Stimulated activated CD8-positive, alpha-beta memory T cell treated with anti-CD3 and anti-CD28 coated beads, Interleukin-7, amount 100 ng/mL, for 1 hour (primary cell): ENCODE results near the gene TRPM6.
"Not testable (repeated sequence)": the region's sequence is repeated elsewhere in the genome, so short reads cannot be mapped to it uniquely, and the experiment has no call there.

Experiments
- DNase-seq, 2 donors: peaks; one replicate each; pipeline ENCODE4 v3.0.0-alpha.2; 2020; ENCODE audit warnings: low read depth in 2 of 2

The TRPM6 gene, protein sequence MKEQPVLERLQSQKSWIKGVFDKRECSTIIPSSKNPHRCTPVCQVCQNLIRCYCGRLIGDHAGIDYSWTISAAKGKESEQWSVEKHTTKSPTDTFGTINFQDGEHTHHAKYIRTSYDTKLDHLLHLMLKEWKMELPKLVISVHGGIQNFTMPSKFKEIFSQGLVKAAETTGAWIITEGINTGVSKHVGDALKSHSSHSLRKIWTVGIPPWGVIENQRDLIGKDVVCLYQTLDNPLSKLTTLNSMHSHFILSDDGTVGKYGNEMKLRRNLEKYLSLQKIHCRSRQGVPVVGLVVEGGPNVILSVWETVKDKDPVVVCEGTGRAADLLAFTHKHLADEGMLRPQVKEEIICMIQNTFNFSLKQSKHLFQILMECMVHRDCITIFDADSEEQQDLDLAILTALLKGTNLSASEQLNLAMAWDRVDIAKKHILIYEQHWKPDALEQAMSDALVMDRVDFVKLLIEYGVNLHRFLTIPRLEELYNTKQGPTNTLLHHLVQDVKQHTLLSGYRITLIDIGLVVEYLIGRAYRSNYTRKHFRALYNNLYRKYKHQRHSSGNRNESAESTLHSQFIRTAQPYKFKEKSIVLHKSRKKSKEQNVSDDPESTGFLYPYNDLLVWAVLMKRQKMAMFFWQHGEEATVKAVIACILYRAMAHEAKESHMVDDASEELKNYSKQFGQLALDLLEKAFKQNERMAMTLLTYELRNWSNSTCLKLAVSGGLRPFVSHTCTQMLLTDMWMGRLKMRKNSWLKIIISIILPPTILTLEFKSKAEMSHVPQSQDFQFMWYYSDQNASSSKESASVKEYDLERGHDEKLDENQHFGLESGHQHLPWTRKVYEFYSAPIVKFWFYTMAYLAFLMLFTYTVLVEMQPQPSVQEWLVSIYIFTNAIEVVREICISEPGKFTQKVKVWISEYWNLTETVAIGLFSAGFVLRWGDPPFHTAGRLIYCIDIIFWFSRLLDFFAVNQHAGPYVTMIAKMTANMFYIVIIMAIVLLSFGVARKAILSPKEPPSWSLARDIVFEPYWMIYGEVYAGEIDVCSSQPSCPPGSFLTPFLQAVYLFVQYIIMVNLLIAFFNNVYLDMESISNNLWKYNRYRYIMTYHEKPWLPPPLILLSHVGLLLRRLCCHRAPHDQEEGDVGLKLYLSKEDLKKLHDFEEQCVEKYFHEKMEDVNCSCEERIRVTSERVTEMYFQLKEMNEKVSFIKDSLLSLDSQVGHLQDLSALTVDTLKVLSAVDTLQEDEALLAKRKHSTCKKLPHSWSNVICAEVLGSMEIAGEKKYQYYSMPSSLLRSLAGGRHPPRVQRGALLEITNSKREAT (N-terminal part only)

GRCh38 chr9:74887041-74887980 lies at the start of gene TRPM6:
TSS of gene TRPM6 (minus strand) at chr9:74887921. CDS start at chr9:74887856, 65 bp downstream.
- DNase-seq, result peak in 1 of 2 donors; percentile 2

DNA sequence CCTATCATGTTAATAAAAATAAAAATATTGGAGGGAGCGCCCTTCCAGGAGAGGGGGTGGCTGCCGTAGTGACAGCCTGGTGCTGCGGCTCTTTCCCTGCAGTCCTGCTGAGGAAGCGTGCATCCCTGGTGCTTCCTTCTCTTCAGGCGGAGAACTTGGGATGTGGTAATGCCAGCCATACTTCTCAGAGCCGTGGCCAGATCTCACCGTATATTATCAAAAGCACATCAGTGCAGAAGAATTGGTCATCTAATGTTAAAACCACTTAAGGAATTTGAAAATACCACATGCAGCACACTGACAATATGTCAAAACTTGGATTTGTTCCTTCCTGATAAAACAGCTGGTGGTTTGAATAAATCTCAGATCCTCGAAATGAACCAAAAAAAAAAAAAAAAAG lies 47.3 kb upstream of the TRPM6 start:
- no peak for DNase-seq

- no peak for DNase-seq
Observed at GRCh38 chr9:74921737-74922136, 34.0 kb upstream of the TRPM6 start.

GRCh38 chr9:74920944-74921626 lies 33.4 kb upstream of the TRPM6 start:
- DNase-seq, result no peak

- no peak for DNase-seq
Observed at GRCh38 chr9:74910036-74910435, 22.3 kb upstream of the TRPM6 start.

DNA sequence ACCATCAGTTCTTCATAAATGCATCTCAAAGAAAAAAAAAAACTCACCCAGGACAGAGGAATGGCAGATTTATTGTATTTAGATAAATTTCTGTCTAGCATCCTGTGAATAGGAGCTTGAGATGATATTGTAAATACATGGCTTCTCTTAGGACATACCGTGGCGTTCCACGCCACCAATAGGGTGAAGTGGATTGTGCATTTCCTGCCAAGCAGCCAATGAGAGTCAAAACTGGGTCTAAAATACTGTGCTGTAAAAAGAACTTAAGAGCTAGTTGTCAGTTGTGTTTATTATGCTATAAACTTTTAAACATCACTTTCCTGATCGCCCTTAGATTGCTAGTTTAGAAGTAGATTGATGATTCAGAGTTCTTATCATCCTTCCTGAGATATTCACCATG lies 20.9 kb upstream of the TRPM6 start:
- no peak for DNase-seq

GRCh38 chr9:74907085-74907484 lies 19.4 kb upstream of the TRPM6 start:
- DNase-seq, result no peak

GRCh38 chr9:74901001-74901400 lies 13.3 kb upstream of the TRPM6 start:
- no peak for DNase-seq

GRCh38 chr9:74888449-74888848 lies 728 bp upstream of the TRPM6 start:
- DNase-seq, result not testable (repeated sequence)

DNA sequence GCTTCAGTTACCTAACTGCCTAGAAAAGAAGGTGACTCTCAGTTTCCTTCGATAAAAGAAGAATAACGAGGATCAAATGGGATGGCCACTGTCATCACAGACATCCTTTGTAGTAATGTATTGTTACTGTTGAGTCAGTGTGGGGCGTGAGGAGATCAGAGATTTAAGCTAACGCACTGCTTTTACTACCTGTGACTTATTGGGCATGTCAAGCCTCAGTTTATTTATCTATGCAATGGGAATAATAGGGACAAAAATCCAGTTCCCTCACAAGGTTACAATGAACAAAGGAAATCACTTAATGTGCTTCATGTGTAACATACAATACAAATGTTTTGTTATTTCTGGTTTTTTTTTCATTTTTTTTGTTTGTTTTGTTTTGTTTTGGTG lies 255 bp upstream of the TRPM6 start:
- DNase-seq, result no peak

DNA sequence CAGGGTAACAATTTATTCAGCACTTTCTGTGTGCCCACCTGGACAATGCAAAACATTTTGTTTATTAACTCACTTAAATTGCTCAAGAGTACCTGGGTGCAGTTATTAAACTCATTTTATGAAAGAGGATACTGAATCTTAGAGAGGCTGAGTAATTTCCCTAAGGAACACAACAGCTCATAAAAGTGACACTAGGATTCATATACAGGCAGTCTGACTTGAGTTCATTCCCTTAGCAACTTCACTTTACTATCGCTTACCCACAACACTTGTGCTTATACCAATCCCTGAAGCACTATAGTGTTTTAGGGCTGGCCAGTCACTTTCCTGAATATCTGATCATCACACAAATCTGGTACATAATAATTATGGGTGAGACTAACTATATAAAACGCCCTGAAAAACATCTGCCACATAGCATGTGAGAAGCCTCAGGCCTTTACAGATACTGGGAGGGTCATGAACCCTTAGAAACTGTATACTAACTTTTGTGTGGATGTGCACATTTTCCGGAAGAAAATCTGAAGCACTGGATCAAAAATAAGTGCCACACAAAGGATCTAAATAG lies 11.3 kb downstream of the TRPM6 start:
- DNase-seq, result no peak

DNA sequence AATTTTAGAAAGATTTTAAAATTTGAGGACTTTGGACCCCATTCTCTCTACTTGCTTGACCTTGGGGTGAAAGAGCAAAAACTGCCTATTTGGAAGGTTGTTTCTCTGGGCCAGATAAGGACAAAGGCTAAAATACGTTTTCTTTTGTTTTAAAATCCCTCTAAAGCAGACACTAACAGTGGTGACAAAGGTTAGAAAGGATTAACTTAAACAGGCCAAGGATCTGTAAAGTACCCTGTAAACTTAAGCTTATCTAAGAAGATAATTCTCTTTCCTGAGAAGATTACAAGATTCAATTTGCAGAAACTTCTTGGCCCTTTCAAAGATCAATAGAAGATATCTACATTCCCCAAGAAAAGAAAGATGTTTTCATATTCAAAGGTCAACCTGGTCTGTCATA lies 12.1 kb downstream of the TRPM6 start:
- no peak for DNase-seq

DNA sequence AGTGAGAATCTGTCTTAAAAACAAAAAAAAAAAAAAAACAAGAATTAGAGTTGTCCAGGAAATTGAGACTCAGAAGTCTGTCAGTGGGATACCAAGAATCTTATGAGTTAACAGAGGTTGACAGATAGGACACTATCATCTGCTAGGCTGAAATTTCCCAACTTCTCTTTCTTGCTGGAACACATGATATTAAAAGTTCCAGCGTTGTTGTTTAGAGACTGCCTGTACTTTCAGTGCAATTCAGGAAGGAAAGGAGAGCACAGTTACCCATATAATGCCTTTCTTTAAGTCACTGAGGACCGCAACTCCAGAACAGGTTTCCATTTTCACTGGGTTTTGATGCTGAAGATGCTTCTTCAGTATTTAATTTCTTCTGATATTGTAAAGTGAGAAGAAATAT lies 13.5 kb downstream of the TRPM6 start:
- no peak for DNase-seq

GRCh38 chr9:74872619-74873233 lies 15.0 kb downstream of the TRPM6 start:
- DNase-seq, result no peak

- DNase-seq, result no peak
Observed at GRCh38 chr9:74867483-74867882, 20.2 kb downstream of the TRPM6 start.

DNA sequence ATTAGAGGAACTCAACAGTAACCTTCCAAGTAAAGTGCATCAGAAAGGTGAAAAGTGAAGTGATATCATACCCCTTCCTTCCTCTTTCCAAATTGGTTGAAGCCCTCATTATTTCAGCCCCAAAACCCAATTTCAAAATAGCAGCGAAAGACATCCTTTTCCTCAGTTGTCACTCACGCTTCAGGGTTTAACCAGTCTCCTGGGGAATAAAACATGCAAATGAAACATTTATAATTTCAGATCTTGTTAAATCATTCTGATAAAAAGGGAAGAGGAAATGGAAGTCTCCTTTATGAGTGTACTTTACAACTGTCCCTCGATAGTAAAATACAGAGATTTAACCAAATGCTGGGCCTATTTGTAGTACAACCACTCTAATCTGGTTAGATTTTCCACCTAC lies 22.5 kb downstream of the TRPM6 start:
- DNase-seq, result no peak

DNA sequence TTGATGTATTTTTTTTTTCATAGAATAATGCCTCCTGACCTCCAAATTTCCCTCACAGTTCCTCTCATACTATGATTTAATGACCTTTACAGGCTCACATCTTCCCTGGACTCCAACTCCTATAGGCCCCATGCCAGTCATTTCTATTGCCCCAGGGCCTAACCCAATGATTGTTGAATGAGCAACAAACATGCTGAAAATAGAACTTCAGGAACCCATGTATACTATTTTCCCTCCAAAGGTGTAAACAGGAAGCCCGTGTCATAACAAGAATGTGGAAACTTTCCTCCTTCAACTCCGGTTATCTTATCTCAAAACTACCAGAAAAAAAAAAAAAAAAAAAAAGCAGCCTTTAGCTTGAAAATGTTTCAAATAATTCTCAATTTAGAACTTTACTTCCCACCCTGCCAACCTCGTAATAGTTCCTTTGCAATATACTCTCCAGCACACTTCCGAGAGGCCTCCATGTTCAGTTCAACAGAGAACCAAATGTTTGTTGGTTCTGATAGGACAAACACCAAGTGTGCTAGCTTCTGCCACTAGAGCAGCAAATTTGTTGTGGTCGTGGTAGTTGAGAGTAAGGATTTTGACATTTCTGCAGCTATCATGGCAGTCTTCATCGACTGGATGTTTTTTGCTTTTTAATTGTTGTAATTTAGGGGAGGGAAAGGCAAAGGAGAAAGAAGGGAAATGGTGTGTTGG lies 25.8 kb downstream of the TRPM6 start:
- DNase-seq, result no peak

GRCh38 chr9:74861071-74861470 lies 26.6 kb downstream of the TRPM6 start:
- no peak for DNase-seq

DNA sequence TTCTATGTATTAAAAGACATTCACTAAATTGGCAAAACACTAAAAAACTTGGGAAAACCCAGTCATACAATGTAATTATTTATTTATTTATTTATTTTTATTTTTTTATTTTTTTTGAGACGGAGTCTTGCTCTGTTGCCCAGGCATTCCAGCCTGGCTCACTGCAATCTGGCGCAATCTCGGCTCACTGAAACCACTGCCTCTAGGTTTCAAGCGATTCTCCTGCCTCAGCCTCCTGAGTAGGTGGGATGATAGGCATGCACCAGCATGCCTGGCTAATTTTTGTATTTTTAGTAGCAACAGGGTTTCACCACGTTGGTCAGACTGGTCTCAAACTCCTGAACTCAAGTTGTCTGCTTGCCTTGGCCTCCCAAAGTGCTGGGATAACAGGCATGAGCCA lies 27.5 kb downstream of the TRPM6 start:
- not testable (repeated sequence) for DNase-seq
